Neural cell (in vitro differentiated cells): ENCODE data around the gene NAP1L5. TPM values are rescaled to one million over a fixed set of nuclear protein-coding genes. Genes with fewer than 3 reads are reported as not detected.
A peak's percentile ranks its signal among the peaks of the same experiment; 100 is the strongest.

Experiments used
- H2AFZ ChIP-seq: fragments of 200-600, 300-800 bp; sonication (generic), shearing (Covaris generic); 2 replicates; pipeline ENCODE4 v1.6.0; 2014; ENCODE audit warnings: low read depth, mild to moderate bottlenecking, antibody characterized with exemption, low read length, moderate library complexity
- H3F3A ChIP-seq: fragments of 200-600 bp; shearing (Covaris generic); 2 replicates; pipeline ENCODE4 v1.6.1; 2016; ENCODE audit warnings: mild to moderate bottlenecking, moderate library complexity, mixed read lengths, antibody characterized with exemption, low read length; ENCODE audit not compliant: insufficient read depth, poor library complexity, severe bottlenecking
- H3K27ac ChIP-seq: fragments of 200-600, 300-800 bp; sonication (generic), shearing (Covaris generic); 2 replicates; pipeline ENCODE4 v1.5.1; 2014; ENCODE audit warnings: mild to moderate bottlenecking, low read length, moderate library complexity
- H3K27me3 ChIP-seq: fragments of 300-800, 200-600 bp; sonication (generic), shearing (Covaris generic); 2 replicates; pipeline ENCODE4 v1.6.0; 2014; ENCODE audit warnings: mild to moderate bottlenecking, low read depth, low read length, moderate library complexity; ENCODE audit not compliant: insufficient read depth
- H3K36me3 ChIP-seq: fragments of 300-800, 200-600 bp; sonication (generic), shearing (Covaris generic); 2 replicates; pipeline ENCODE4 v1.5.1; 2014; ENCODE audit warnings: mild to moderate bottlenecking, antibody characterized with exemption, low read length, moderate library complexity; ENCODE audit not compliant: insufficient read depth
- H3K4me2 ChIP-seq: fragments of 300-800, 200-600 bp; sonication (generic), shearing (Covaris generic); 2 replicates; pipeline ENCODE4 v1.6.0; 2014; ENCODE audit warnings: mild to moderate bottlenecking, low read length
- H3K4me3 ChIP-seq: fragments of 300-800, 200-600 bp; sonication (generic), shearing (Covaris generic); 2 replicates; pipeline ENCODE4 v1.5.1; 2014; ENCODE audit warnings: mild to moderate bottlenecking, low read length, moderate library complexity
- H3K79me2 ChIP-seq: fragments of 200-600 bp; shearing (Covaris generic); replicated peaks from 2 replicates; pipeline ENCODE4 v1.6.0; 2014; ENCODE audit warnings: mild to moderate bottlenecking, low read length, moderate library complexity; ENCODE audit not compliant: insufficient read depth
- H3K9ac ChIP-seq: fragments of 300-800, 200-600 bp; sonication (generic), shearing (Covaris generic); 2 replicates; pipeline ENCODE4 v1.6.1; 2016; ENCODE audit warnings: mild to moderate bottlenecking, low read length, mixed read lengths
- H3K9me2 ChIP-seq: fragments of 200-600 bp; shearing (Covaris generic); 2 replicates; pipeline ENCODE4 v1.6.1; 2016; ENCODE audit warnings: mild to moderate bottlenecking, low read length, mixed read lengths; ENCODE audit not compliant: insufficient read depth
- H3K9me3 ChIP-seq: fragments of 200-600, 300-800 bp; sonication (generic), shearing (Covaris generic); 2 replicates; pipeline ENCODE4 v1.6.1; 2016; ENCODE audit warnings: mild to moderate bottlenecking, mixed run types, low read length, moderate library complexity, mixed read lengths
- H4K20me1 ChIP-seq: fragments of 200-600 bp; shearing (Covaris generic); 2 replicates; pipeline ENCODE4 v1.6.1; 2016; ENCODE audit warnings: mild to moderate bottlenecking, mixed run types; ENCODE audit not compliant: insufficient read depth
- CTCF ChIP-seq: fragments of 450-650 bp; IDR thresholded peaks from 2 replicates; pipeline ENCODE4 v1.5.1; 2014; ENCODE audit warnings: antibody characterized with exemption, mild to moderate bottlenecking, moderate library complexity; ENCODE audit not compliant: poor library complexity, severe bottlenecking
- EZH2 ChIP-seq: fragments of 200-600, 300-800 bp; shearing (Covaris generic), sonication (generic); IDR thresholded peaks from 2 replicates; pipeline ENCODE4 v1.6.1; 2014; ENCODE audit warnings: antibody characterized with exemption, low read length, borderline replicate concordance, mild to moderate bottlenecking; ENCODE audit not compliant: insufficient read depth, poor library complexity, severe bottlenecking
- MXI1 ChIP-seq: fragments of 450-650 bp; conservative IDR thresholded peaks from 2 replicates; pipeline ENCODE4 v1.6.1; 2014; ENCODE audit warnings: antibody characterized with exemption, mild to moderate bottlenecking; ENCODE audit not compliant: poor library complexity, severe bottlenecking
- POLR2AphosphoS5 ChIP-seq: IDR thresholded peaks from 2 replicates; pipeline ENCODE4 v1.6.1; 2012
- RAD21 ChIP-seq: fragments of 450-650 bp; conservative IDR thresholded peaks from 2 replicates; pipeline ENCODE4 v1.6.1; 2014; ENCODE audit warnings: antibody characterized with exemption, mild to moderate bottlenecking, moderate library complexity
- REST ChIP-seq: IDR thresholded peaks from 2 replicates; pipeline ENCODE4 v1.6.1; 2012; ENCODE audit warnings: borderline replicate concordance
- SMC3 ChIP-seq: fragments of 450-650 bp; conservative IDR thresholded peaks from 2 replicates; pipeline ENCODE4 v1.6.1; 2014; ENCODE audit warnings: antibody characterized with exemption, mild to moderate bottlenecking, moderate library complexity; ENCODE audit not compliant: poor library complexity
- TAF1 ChIP-seq: IDR thresholded peaks from 2 replicates; pipeline ENCODE4 v1.6.1; 2012; ENCODE audit warnings: low read depth
- polyA plus RNA-seq: library from polyadenylated mRNA; depleted of rRNA; stranded (reverse); fragments of >200 nt; gene quantifications from 2 replicates; pipeline ENCODE4 v1.2.3, GENCODE V29; 2014

NAP1L5 gene
- polyA plus RNA-seq, 1 donor from 2014 or later: 53.1 TPM

- Histone ChIP-seq H4K20me1 (no peaks in the 10 kb centered on the region), H3K4me3 (peak overlapping the region; percentile 67), H3K9me3 (no peaks in the 10 kb centered on the region), H3K9ac (peak overlapping the region; percentile 61), H3K27ac (peak overlapping the region; percentile 59), H3F3A (no peaks in the 10 kb centered on the region), H2AFZ (no peak overlapping the region), H3K4me2 (peak overlapping the region; percentile 13), H3K27me3 (no peaks in the 10 kb centered on the region), H3K9me2 (no peaks in the 10 kb centered on the region), H3K79me2 (no peaks in the 10 kb centered on the region), H3K36me3 (no peaks in the 10 kb centered on the region)
- TF ChIP-seq TAF1: no peak
- TF ChIP-seq POLR2AphosphoS5: peak; percentile 20
These were observed 488 bp downstream of the NAP1L5 start for GRCh38 chr4:88697141-88697540.

- H3K27ac ChIP-seq: peak overlapping the region; percentile 59
- no peaks in the 10 kb centered on the region for H3K27me3 ChIP-seq
- no peak overlapping the region for H2AFZ ChIP-seq
- H4K20me1 ChIP-seq: no peaks in the 10 kb centered on the region
- TF ChIP-seq TAF1: no peak
- TF ChIP-seq POLR2AphosphoS5: no peak
- no peak for TF ChIP-seq RAD21
- H3K9me3 ChIP-seq: no peaks in the 10 kb centered on the region
- no peaks in the 10 kb centered on the region for H3K9me2 ChIP-seq
- H3K36me3 ChIP-seq: no peaks in the 10 kb centered on the region
- H3K4me2 ChIP-seq: peak overlapping the region; percentile 13
- peak overlapping the region; percentile 67 for H3K4me3 ChIP-seq
- no peaks in the 10 kb centered on the region for H3K79me2 ChIP-seq
- peak overlapping the region; percentile 61 for H3K9ac ChIP-seq
- no peaks in the 10 kb centered on the region for H3F3A ChIP-seq
These were observed 999 bp downstream of the NAP1L5 start for GRCh38 chr4:88696630-88697029.

GRCh38 chr4:88693792-88694191 is 3.8 kb downstream of the NAP1L5 start:
- Histone ChIP-seq H3K27me3 (no peaks in the 10 kb centered on the region), H3K9me2 (no peaks in the 10 kb centered on the region), H3K36me3 (no peaks in the 10 kb centered on the region), H3K79me2 (no peaks in the 10 kb centered on the region), H2AFZ (no peak overlapping the region), H3K4me3 (no peak overlapping the region), H3K4me2 (no peak overlapping the region), H4K20me1 (no peaks in the 10 kb centered on the region), H3K27ac (no peak overlapping the region), H3F3A (no peaks in the 10 kb centered on the region), H3K9ac (no peak overlapping the region), H3K9me3 (no peaks in the 10 kb centered on the region)
- TF ChIP-seq TAF1 (no peak), EZH2 (no peak), CTCF (no peak), POLR2AphosphoS5 (no peak), REST (no peak), SMC3 (no peak), MXI1 (no peak), RAD21 (no peak)
